ENCODE results near the gene MCOLN2.

MCOLN2 gene

GRCh38 chr1:84982395-84982794 lies 14.5 kb downstream of the MCOLN2 start:
- no peak for DNase-seq

- DNase-seq = no peak
Measured at GRCh38 chr1:84975035-84975434, 21.9 kb downstream of the MCOLN2 start.

GRCh38 chr1:84973498-84974334 lies 23.2 kb downstream of the MCOLN2 start:
- no peak for DNase-seq

DNA sequence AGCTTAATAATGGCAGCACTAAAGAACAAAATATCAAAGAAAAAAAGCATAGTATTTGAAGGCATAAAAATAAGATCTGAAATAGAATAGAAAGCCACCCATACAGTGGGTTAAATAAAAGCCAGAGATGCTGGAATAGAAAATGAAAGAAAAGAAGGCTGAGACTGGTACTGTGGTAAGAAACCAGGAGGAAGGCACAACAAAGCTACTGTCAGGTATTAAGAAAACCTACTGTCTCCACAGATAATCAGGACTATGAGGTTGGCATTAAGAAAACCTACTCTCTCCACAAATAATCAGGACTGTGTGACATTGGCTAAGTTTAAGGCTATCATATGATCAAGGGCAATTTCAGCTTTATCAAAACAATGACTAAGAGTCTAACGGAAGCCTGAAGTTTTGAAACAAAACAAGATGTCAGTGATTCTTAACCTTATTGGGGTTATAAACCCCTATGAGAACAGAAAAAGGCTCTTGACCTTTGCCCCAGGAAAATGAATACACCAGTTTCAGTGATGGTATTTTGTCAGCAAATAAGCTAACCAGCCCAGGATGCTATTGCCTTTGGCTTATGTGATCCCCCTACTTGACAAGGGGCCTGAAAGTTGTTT lies 24.4 kb downstream of the MCOLN2 start:
- no peak for DNase-seq

DNA sequence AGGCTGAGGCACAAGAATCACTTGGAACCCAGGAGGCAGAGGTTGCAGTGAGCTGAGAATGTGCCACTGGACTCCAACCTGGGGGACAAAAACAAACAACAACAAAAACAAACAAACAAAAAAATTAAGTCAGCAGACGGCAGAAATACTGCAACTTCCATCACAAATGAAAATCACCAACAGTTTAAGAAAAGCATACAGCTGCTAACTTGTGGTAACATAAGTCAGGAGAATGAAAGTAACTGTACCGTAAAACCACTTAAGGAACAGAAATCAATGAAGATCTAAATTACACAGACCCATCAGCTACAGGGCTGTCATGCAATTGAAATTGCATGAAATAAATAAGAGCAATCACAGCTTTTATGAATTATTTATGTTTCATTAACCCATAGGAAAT lies 25.0 kb downstream of the MCOLN2 start:
- DNase-seq = no peak

DNA sequence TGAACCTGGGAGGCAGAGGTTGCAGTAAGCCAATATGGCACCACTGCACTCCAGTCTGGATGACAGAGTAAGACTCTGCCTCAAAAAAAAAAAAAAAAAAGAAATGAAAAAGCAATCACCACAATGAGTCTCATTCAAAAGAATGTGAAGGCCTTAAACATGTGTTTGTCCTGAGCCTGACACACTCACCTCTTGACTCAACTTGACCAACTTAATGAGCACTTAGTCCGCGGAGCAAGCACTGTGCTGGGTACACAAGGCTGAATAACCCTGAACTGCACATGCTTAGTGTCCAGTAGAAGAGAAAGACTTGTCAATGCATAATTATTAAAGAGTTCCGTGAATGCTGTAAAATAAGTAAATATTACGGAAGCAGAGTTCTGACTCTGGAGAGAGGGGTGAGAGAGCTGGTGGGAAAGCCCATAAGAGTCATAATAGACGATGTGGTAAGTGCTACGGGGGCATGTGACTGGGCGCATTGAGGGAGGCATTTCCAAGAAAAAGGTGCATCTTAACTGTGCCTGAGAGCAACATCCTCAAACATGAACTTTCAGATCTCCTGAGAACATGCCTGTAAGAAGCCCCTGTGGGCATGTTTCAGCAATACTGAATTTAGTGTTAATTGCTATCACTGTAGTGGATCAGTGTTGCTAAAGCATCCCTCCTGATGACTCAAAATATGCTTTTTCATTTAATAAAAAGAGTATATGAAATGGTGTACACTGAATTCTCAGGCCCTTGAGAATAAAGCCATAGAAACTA lies 27.2 kb downstream of the MCOLN2 start:
- DNase-seq = no peak

DNA sequence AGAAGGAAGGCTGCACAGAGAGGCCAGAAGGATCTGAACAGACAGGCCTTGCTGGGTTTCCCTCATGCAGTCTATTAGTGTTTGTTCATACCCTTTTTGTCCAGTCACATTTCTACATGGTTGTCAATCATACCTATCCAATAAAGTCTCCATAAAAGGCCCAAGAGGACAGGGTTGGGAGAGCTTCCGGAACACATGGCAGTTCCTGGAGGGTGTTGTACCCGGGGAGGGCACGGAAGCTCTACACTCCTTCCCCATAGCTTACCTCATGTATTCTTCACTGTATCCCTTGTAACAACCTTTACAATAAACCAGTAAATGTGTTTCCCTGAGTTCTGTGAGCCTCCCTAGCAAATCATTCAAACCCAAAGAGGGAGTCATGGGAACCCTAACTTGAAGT lies 28.0 kb downstream of the MCOLN2 start:
- DNase-seq = no peak

GRCh38 chr1:84968101-84968500 lies 28.8 kb downstream of the MCOLN2 start:
- no peak for DNase-seq

DNA sequence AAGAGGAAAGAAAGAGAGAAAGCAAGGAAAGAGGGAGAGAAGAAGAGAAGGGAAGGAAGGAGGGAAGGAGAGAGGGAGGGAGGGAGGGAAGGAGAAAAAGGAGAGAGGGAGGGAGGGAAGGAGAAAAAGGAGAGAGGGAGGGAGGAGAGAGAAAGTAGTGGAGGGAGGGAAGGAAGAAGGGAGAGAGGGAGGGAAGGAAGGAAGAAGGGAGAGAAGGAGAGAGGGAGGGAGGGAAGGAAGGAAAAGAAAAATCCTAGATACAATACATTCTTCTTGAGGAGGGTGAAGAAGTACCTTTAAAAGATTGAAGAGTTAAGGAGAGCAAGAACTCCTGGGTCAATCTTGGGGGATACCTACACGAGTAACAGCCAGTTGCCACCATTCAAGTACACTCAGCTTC lies 29.2 kb downstream of the MCOLN2 start:
- DNase-seq = no peak

- no peak for DNase-seq
Measured at GRCh38 chr1:84963021-84963420, 33.9 kb downstream of the MCOLN2 start.

DNA sequence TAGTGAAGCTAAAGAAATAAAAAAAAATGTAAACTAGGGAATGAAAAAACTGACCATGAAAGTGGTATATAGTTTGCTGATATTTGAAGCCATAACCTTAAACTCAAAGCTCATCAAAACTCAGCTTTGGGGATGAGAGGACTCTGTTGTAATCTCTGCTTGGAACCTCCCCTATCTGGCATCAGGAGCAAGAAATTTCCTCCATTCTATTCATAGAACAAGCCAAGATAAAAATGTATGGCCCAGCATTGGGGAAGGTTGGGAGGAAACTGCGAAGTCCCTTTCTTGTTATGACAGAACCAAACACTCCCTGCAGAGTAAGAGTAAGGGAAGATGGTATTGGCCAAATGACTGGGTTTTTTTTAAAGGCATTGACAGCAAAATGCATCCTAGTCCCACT lies 35.6 kb downstream of the MCOLN2 start:
- no peak for DNase-seq

- no peak for DNase-seq
Measured at GRCh38 chr1:84960371-84960770, 36.5 kb downstream of the MCOLN2 start.

GRCh38 chr1:84959294-84959693 lies 37.6 kb downstream of the MCOLN2 start:
- DNase-seq = no peak

DNA sequence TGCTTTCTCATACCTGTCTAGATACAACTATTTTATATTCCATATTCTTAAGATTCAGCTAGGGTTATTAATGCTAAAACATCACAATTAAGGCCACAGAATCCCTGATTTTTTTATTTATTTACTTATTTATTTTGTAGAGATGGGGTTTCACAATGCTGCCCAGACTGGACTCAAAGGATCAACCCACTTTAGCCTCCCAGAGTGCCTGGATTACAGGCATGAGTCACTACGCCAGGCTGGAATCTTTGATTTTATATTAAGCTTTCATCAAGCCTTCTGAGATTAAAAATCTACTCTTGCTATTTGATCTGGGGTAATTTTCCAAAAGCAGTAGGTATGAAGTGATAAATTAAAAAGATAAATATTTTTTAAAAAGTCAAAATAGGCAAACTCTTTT lies 38.9 kb downstream of the MCOLN2 start:
- DNase-seq = no peak

GRCh38 chr1:84956655-84957054 lies 40.3 kb downstream of the MCOLN2 start:
- no peak for DNase-seq

DNA sequence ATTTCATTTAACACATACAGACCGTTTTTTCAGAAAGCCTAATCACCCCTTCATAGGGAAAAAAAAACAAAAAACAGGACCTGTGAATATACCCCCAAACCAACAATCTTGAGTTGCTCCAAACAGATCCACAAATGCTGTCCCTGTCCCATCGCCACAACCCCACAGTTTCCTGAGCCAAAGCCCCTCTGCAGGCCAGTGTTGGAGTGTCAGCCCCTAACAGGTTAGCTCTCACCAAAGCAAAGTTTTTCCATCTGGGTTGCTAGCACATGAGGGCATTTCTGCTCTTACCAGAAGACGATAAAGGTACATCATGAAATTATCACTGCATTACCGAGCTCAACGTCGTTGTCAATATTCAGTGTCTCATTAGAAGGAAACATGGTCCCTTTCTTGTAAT lies 40.8 kb downstream of the MCOLN2 start:
- no peak for DNase-seq

DNA sequence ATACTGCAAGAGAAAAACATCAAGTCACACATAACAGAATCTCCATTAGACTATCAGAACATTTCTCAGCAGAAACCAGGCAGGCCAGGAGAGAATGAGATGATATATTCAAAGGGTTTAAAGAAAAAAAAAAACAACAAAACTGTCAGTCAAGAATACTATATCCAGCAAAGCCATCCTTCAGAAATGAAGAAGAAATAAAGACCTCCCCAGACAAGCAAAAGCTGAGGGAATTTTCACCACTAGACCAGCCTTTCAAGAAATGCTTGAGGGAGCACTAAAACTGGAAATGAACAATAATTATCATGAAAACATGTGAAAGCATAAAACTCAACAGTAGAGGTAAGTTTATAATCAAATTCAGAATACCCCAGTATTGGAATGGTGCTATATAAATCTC lies 47.2 kb downstream of the MCOLN2 start:
- no peak for DNase-seq

DNA sequence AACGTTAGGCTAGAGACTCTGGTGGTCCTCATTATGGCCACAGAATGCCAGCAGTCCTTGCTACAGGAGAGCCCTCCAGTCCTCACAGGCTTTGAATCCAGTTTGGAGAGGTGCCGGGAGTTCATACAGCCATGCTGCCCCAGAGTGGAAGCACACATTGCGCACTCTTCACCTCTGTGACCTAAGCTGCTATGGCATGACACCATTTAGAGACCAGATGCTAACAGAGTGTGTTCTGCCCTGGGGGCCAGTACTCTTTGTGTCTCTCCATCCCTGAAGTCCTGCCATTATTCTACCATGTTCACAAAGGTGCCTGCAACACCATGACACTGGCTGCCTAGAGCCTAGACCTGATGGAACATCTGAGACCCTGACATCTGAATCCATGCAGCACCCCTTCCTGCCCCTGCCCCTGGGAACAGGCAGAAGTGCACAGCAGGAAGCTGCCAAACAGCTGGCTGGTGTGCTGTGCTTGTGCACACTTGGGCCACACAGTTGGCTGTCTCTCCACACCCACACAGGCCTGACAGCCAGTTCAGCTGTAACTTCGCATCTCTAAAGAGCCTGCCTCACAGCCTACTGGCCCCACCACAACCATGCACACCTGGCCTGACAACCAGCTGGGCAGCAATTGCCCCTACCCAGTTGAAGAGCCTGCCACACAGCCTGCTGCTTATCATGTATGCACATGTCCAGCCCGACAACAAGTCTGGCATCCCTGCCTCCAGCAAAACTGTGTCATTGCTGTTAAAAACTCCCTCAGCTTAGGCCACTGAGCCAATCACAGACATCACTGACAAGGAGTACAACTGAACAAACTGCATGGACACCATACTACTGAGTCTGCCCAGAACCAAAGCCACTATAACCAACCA lies 49.1 kb downstream of the MCOLN2 start:
- no peak for DNase-seq

- DNase-seq = no peak
Measured at GRCh38 chr1:84946631-84947030, 50.3 kb downstream of the MCOLN2 start.

- peak; percentile 92 to 93 for DNase-seq
Measured at GRCh38 chr1:84944767-84945486, 52.0 kb downstream of the MCOLN2 start.

DNA sequence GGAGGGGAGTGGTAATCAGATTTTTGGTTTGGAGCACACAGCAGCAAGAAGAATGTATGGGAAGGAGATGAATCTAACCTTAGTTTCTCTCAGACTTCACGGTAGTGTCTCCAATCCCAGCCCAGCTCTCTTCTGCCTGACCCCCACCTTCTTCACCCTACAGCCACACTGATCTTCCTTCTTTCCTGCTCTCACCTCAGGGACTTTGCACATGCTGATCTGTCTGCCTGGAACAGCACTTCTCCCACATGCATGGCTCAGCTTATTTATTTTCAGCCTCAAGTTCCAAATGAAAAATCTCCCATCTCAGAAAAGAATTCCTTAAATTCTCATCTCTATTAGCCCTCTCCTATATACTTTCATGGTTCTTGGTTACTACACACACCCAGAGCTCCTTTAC lies 55.1 kb downstream of the MCOLN2 start:
- no peak for DNase-seq

GRCh38 chr1:84940481-84940880 lies 56.4 kb downstream of the MCOLN2 start:
- DNase-seq = no peak
